H1 (cell line): ENCODE measurements around the gene ELP4. TPM values are rescaled to one million over a fixed set of nuclear protein-coding genes. Genes with fewer than 3 reads are reported as not detected.

Experiments used
- CEBPB ChIP-seq: IDR thresholded peaks from 2 replicates; pipeline ENCODE4 v1.6.1; 2012; ENCODE audit warnings: low read depth, low read length
- CHD7 ChIP-seq: fragments of 300-600 bp; sonication (generic); IDR thresholded peaks from 2 replicates; pipeline ENCODE4 v1.7.1; 2012; ENCODE audit warnings: low read length, moderate library complexity, mild to moderate bottlenecking, inconsistent platforms; ENCODE audit not compliant: insufficient replicate concordance
- CTBP2 ChIP-seq: IDR thresholded peaks from 2 replicates; pipeline ENCODE4 v1.7.0; 2011; ENCODE audit warnings: borderline replicate concordance, mild to moderate bottlenecking, moderate library complexity, mixed read lengths, low read length; ENCODE audit not compliant: insufficient read depth, insufficient read length
- EP300 ChIP-seq, 2 experiments: IDR thresholded peaks; 1 replicate in 1 of 2; 2 replicates in 1 of 2; pipeline ENCODE4 v1.6.1; 2011 to 2012; ENCODE audit warnings: low read depth in 2 of 2, low read length in 2 of 2, mild to moderate bottlenecking in 2 of 2, borderline replicate concordance in 1 of 2, inconsistent platforms in 1 of 2, moderate library complexity in 1 of 2
- HDAC2 ChIP-seq, 2 experiments: fragments of 300-600 bp in 1 of 2; sonication (generic) in 1 of 2; IDR thresholded peaks; 2 replicates each; pipeline ENCODE4 v1.6.1; 2011 to 2012; ENCODE audit warnings: low read depth in 2 of 2, low read length in 2 of 2, mild to moderate bottlenecking in 2 of 2, moderate library complexity in 2 of 2, borderline replicate concordance in 1 of 2, inconsistent platforms in 1 of 2
- KDM4A ChIP-seq: IDR thresholded peaks from one replicate; pipeline ENCODE4 v1.7.1; 2012; ENCODE audit warnings: low read depth, mild to moderate bottlenecking, moderate library complexity, low read length, inconsistent platforms; ENCODE audit not compliant: severe bottlenecking
- SIRT6 ChIP-seq: IDR thresholded peaks from one replicate; pipeline ENCODE4 v1.7.1; 2012; ENCODE audit warnings: low read length, inconsistent platforms
- TAF7 ChIP-seq: optimal IDR thresholded peaks from 2 replicates; pipeline ENCODE3; 2011; ENCODE audit warnings: low read depth, mild to moderate bottlenecking, inconsistent platforms, low read length, moderate library complexity, borderline replicate concordance
- TEAD4 ChIP-seq: IDR thresholded peaks from 2 replicates; pipeline ENCODE4 v1.6.1; 2012; ENCODE audit warnings: low read depth, low read length, inconsistent platforms, mixed read lengths
- polyA plus RNA-seq, 7 experiments: library from polyadenylated mRNA; depleted of rRNA in 3 of 7; stranded (reverse) in 5 of 7; unstranded in 2 of 7; fragments of >200 nt in 5 of 7; fragments of 200-250 nt in 2 of 7; gene quantifications; 1 replicate in 5 of 7; 2 replicates in 1 of 7; 4 replicates in 1 of 7; pipeline versions ENCODE4 v1.2.1 to v1.2.3, GENCODE V29; 2011 to 2013; ENCODE audit warnings: missing spikeins in 2 of 7, mixed read lengths in 2 of 7
- total RNA-seq: library from RNA; stranded (reverse); fragmentation: NEBNext Ultra II Directional; extraction: Animal tissue kit (Norgen Biotek cat#: 25700); gene quantifications from 2 replicates; pipeline ENCODE4 v1.2.1, GENCODE V29; 2021

Gene ELP4
- total and polyA plus RNA-seq, 2 of the 8 experiments (the other 6 are each of a cell fraction or from before 2014, with no cell fraction given), result 14.0 to 18.6 TPM

GRCh38 chr11:31819621-31820437 lies 310.3 kb downstream of the ELP4 start (continued):
- TF ChIP-seq CEBPB (no peak), CHD7 (no peak), HDAC2 (IDR thresholded peaks at IDR 0.05; ENCODE audit: borderline replicate concordance in 1 of 2, low read depth in 2 of 2, low read length in 2 of 2) (peak in 1 of 2 experiments; percentile 19; a peak in 1 of 4 replicates), TEAD4 (no peak), SIRT6 (no peak), TAF7 (no peak), KDM4A (peak; percentile 87), EP300 (IDR thresholded peaks at IDR 0.05; ENCODE audit: borderline replicate concordance in 1 of 2, low read depth in 2 of 2, low read length in 2 of 2) (no peak), CTBP2 (peak; percentile 25)
